Hepatocyte (in vitro differentiated cells): Measurements from ENCODE around the gene TCF7L2.

ENCODE experiments used
- CTCF ChIP-seq: fragments of 200-600 bp; sonication (generic); IDR thresholded peaks from 2 replicates; pipeline ENCODE4 v1.5.1; 2016; ENCODE audit warnings: antibody characterized with exemption, mild to moderate bottlenecking; ENCODE audit not compliant: poor library complexity
- EZH2phosphoT487 ChIP-seq: fragments of 200-600 bp; sonication (generic); IDR thresholded peaks from one replicate; pipeline ENCODE4 v1.6.1; 2018; ENCODE audit warnings: antibody characterized with exemption, mild to moderate bottlenecking, low read depth, moderate library complexity; ENCODE audit not compliant: unreplicated experiment, severe bottlenecking

GRCh38 chr10:112981553-112981952, 31.5 kb downstream of the TCF7L2 start:
- no peak for TF ChIP-seq CTCF
- no peak for TF ChIP-seq EZH2phosphoT487
